ENCODE data around the gene CENPP.

The CENPP gene

GRCh38 chr9:92377876-92378275 is 52.1 kb downstream of the CENPP start:
- H3K27me3 ChIP-seq (ENCODE audit: control insufficient read depth, insufficient read depth, low read length, poor library complexity, severe bottlenecking) = no peaks in the 10 kb centered on the region
- no peaks in the 10 kb centered on the region for H3K4me1 ChIP-seq (ENCODE audit: control insufficient read depth, insufficient read depth, low read length)
- no peak overlapping the region for H3K4me3 ChIP-seq (ENCODE audit: insufficient read depth, low read depth, low read length)
- H3K27ac ChIP-seq (ENCODE audit: insufficient read depth, low read depth, low read length, poor library complexity, severe bottlenecking) = no peak overlapping the region
- no peaks in the 10 kb centered on the region for H3K9me3 ChIP-seq (ENCODE audit: control insufficient read depth, low read length)
- 72 to 82% methylated on average over 1 to 2 of the region's 2 CpGs for WGBS, 2 experiments
- no peaks in the 10 kb centered on the region for H3K36me3 ChIP-seq (ENCODE audit: control insufficient read depth, insufficient read depth, low read length)

GRCh38 chr9:92378865-92379560 is 53.3 kb downstream of the CENPP start:
- H3K27ac ChIP-seq (ENCODE audit: insufficient read depth, low read depth, low read length, poor library complexity, severe bottlenecking) = no peak overlapping the region
- no peaks in the 10 kb centered on the region for H3K4me1 ChIP-seq (ENCODE audit: control insufficient read depth, insufficient read depth, low read length)
- no peaks in the 10 kb centered on the region for H3K36me3 ChIP-seq (ENCODE audit: control insufficient read depth, insufficient read depth, low read length)
- H3K27me3 ChIP-seq (ENCODE audit: control insufficient read depth, insufficient read depth, low read length, poor library complexity, severe bottlenecking) = no peaks in the 10 kb centered on the region
- H3K4me3 ChIP-seq (ENCODE audit: insufficient read depth, low read depth, low read length) = no peak overlapping the region
- H3K9me3 ChIP-seq (ENCODE audit: control insufficient read depth, low read length) = no peaks in the 10 kb centered on the region
- 66 to 67% methylated on average over 7 of the region's 7 CpGs for WGBS, 2 experiments

- H3K36me3 ChIP-seq (ENCODE audit: control insufficient read depth, insufficient read depth, low read length) = no peaks in the 10 kb centered on the region
- no peaks in the 10 kb centered on the region for H3K4me1 ChIP-seq (ENCODE audit: control insufficient read depth, insufficient read depth, low read length)
- no peaks in the 10 kb centered on the region for H3K27me3 ChIP-seq (ENCODE audit: control insufficient read depth, insufficient read depth, low read length, poor library complexity, severe bottlenecking)
- H3K9me3 ChIP-seq (ENCODE audit: control insufficient read depth, low read length) = no peaks in the 10 kb centered on the region
- no peak overlapping the region for H3K4me3 ChIP-seq (ENCODE audit: insufficient read depth, low read depth, low read length)
- H3K27ac ChIP-seq (ENCODE audit: insufficient read depth, low read depth, low read length, poor library complexity, severe bottlenecking) = no peak overlapping the region
- 89 to 90% methylated on average over 2 of the region's 2 CpGs for WGBS, 2 experiments
Observed at GRCh38 chr9:92380603-92381002, 54.9 kb downstream of the CENPP start.

GRCh38 chr9:92381775-92382174 is 56.0 kb downstream of the CENPP start:
- Histone ChIP-seq H3K4me3 (ENCODE audit: insufficient read depth, low read depth, low read length) (no peak overlapping the region), H3K4me1 (ENCODE audit: control insufficient read depth, insufficient read depth, low read length) (no peaks in the 10 kb centered on the region), H3K36me3 (ENCODE audit: control insufficient read depth, insufficient read depth, low read length) (no peaks in the 10 kb centered on the region), H3K27me3 (ENCODE audit: control insufficient read depth, insufficient read depth, low read length, poor library complexity, severe bottlenecking) (no peaks in the 10 kb centered on the region), H3K27ac (ENCODE audit: insufficient read depth, low read depth, low read length, poor library complexity, severe bottlenecking) (no peak overlapping the region), H3K9me3 (ENCODE audit: control insufficient read depth, low read length) (no peaks in the 10 kb centered on the region)
- WGBS, 2 experiments = 86 to 100% methylated on average over 1 of the region's 2 CpGs

- no peak overlapping the region for H3K4me3 ChIP-seq (ENCODE audit: insufficient read depth, low read depth, low read length)
- 92 to 100% methylated on average over 1 of the region's 1 CpG for WGBS, 2 experiments
- H3K36me3 ChIP-seq (ENCODE audit: control insufficient read depth, insufficient read depth, low read length) = no peaks in the 10 kb centered on the region
- no peaks in the 10 kb centered on the region for H3K27me3 ChIP-seq (ENCODE audit: control insufficient read depth, insufficient read depth, low read length, poor library complexity, severe bottlenecking)
- no peaks in the 10 kb centered on the region for H3K9me3 ChIP-seq (ENCODE audit: control insufficient read depth, low read length)
- H3K4me1 ChIP-seq (ENCODE audit: control insufficient read depth, insufficient read depth, low read length) = no peaks in the 10 kb centered on the region
- H3K27ac ChIP-seq (ENCODE audit: insufficient read depth, low read depth, low read length, poor library complexity, severe bottlenecking) = no peak overlapping the region
Observed at GRCh38 chr9:92384375-92384774, 58.6 kb downstream of the CENPP start.

GRCh38 chr9:92385001-92385400 is 59.2 kb downstream of the CENPP start:
- H3K4me1 ChIP-seq (ENCODE audit: control insufficient read depth, insufficient read depth, low read length) = no peaks in the 10 kb centered on the region

GRCh38 chr9:92385477-92385876 is 59.7 kb downstream of the CENPP start:
- Histone ChIP-seq H3K9me3 (ENCODE audit: control insufficient read depth, low read length) (no peaks in the 10 kb centered on the region), H3K27me3 (ENCODE audit: control insufficient read depth, insufficient read depth, low read length, poor library complexity, severe bottlenecking) (no peaks in the 10 kb centered on the region), H3K4me1 (ENCODE audit: control insufficient read depth, insufficient read depth, low read length) (no peaks in the 10 kb centered on the region), H3K36me3 (ENCODE audit: control insufficient read depth, insufficient read depth, low read length) (no peaks in the 10 kb centered on the region), H3K27ac (ENCODE audit: insufficient read depth, low read depth, low read length, poor library complexity, severe bottlenecking) (no peak overlapping the region), H3K4me3 (ENCODE audit: insufficient read depth, low read depth, low read length) (no peak overlapping the region)
- WGBS, 2 experiments = 89 to 92% methylated on average over 5 to 6 of the region's 6 CpGs

More at GRCh38 chr9:92385001-92385400, 59.2 kb downstream of the CENPP start:
- H3K27ac ChIP-seq (ENCODE audit: insufficient read depth, low read depth, low read length, poor library complexity, severe bottlenecking) = no peak overlapping the region
- 77 to 85% methylated on average over 2 to 3 of the region's 3 CpGs for WGBS, 2 experiments
- H3K27me3 ChIP-seq (ENCODE audit: control insufficient read depth, insufficient read depth, low read length, poor library complexity, severe bottlenecking) = no peaks in the 10 kb centered on the region
- H3K9me3 ChIP-seq (ENCODE audit: control insufficient read depth, low read length) = no peaks in the 10 kb centered on the region
- no peak overlapping the region for H3K4me3 ChIP-seq (ENCODE audit: insufficient read depth, low read depth, low read length)
- no peaks in the 10 kb centered on the region for H3K36me3 ChIP-seq (ENCODE audit: control insufficient read depth, insufficient read depth, low read length)

- H3K4me3 ChIP-seq (ENCODE audit: insufficient read depth, low read depth, low read length) = no peak overlapping the region
- no peaks in the 10 kb centered on the region for H3K27me3 ChIP-seq (ENCODE audit: control insufficient read depth, insufficient read depth, low read length, poor library complexity, severe bottlenecking)
- 94% methylated on average over 4 of the region's 4 CpGs for WGBS, 2 experiments
- no peak overlapping the region for H3K27ac ChIP-seq (ENCODE audit: insufficient read depth, low read depth, low read length, poor library complexity, severe bottlenecking)
- no peaks in the 10 kb centered on the region for H3K4me1 ChIP-seq (ENCODE audit: control insufficient read depth, insufficient read depth, low read length)
- H3K9me3 ChIP-seq (ENCODE audit: control insufficient read depth, low read length) = no peaks in the 10 kb centered on the region
- no peaks in the 10 kb centered on the region for H3K36me3 ChIP-seq (ENCODE audit: control insufficient read depth, insufficient read depth, low read length)
Observed at GRCh38 chr9:92385953-92386352, 60.2 kb downstream of the CENPP start.

GRCh38 chr9:92392690-92393089 is 66.9 kb downstream of the CENPP start:
- no peaks in the 10 kb centered on the region for H3K36me3 ChIP-seq (ENCODE audit: control insufficient read depth, insufficient read depth, low read length)
- no peaks in the 10 kb centered on the region for H3K9me3 ChIP-seq (ENCODE audit: control insufficient read depth, low read length)
- H3K27ac ChIP-seq (ENCODE audit: insufficient read depth, low read depth, low read length, poor library complexity, severe bottlenecking) = no peak overlapping the region
- 83 to 84% methylated on average over 2 of the region's 2 CpGs for WGBS, 2 experiments
- H3K4me3 ChIP-seq (ENCODE audit: insufficient read depth, low read depth, low read length) = no peak overlapping the region
- H3K4me1 ChIP-seq (ENCODE audit: control insufficient read depth, insufficient read depth, low read length) = no peaks in the 10 kb centered on the region
- H3K27me3 ChIP-seq (ENCODE audit: control insufficient read depth, insufficient read depth, low read length, poor library complexity, severe bottlenecking) = no peaks in the 10 kb centered on the region

- H3K36me3 ChIP-seq (ENCODE audit: control insufficient read depth, insufficient read depth, low read length) = no peaks in the 10 kb centered on the region
- WGBS, 2 experiments = 100% methylated on average over 1 of the region's 1 CpG
- H3K4me3 ChIP-seq (ENCODE audit: insufficient read depth, low read depth, low read length) = no peak overlapping the region
- H3K27ac ChIP-seq (ENCODE audit: insufficient read depth, low read depth, low read length, poor library complexity, severe bottlenecking) = no peak overlapping the region
- H3K4me1 ChIP-seq (ENCODE audit: control insufficient read depth, insufficient read depth, low read length) = no peaks in the 10 kb centered on the region
- H3K9me3 ChIP-seq (ENCODE audit: control insufficient read depth, low read length) = no peaks in the 10 kb centered on the region
- no peaks in the 10 kb centered on the region for H3K27me3 ChIP-seq (ENCODE audit: control insufficient read depth, insufficient read depth, low read length, poor library complexity, severe bottlenecking)
Observed at GRCh38 chr9:92393686-92394085, 67.9 kb downstream of the CENPP start.

- Histone ChIP-seq H3K9me3 (ENCODE audit: control insufficient read depth, low read length) (no peaks in the 10 kb centered on the region), H3K4me1 (ENCODE audit: control insufficient read depth, insufficient read depth, low read length) (no peaks in the 10 kb centered on the region), H3K36me3 (ENCODE audit: control insufficient read depth, insufficient read depth, low read length) (no peaks in the 10 kb centered on the region), H3K27me3 (ENCODE audit: control insufficient read depth, insufficient read depth, low read length, poor library complexity, severe bottlenecking) (no peaks in the 10 kb centered on the region), H3K4me3 (ENCODE audit: insufficient read depth, low read depth, low read length) (no peak overlapping the region), H3K27ac (ENCODE audit: insufficient read depth, low read depth, low read length, poor library complexity, severe bottlenecking) (no peak overlapping the region)
- 91 to 96% methylated on average over 1 of the region's 1 CpG for WGBS, 2 experiments
Observed at GRCh38 chr9:92395617-92396016, 69.9 kb downstream of the CENPP start.
